Activated CD4-positive, alpha-beta memory T cell treated with anti-CD3 and anti-CD28 coated beads for 36 hours (primary cell): ENCODE measurements around the gene AEBP1. TPM values are rescaled to one million over a fixed set of nuclear protein-coding genes. Genes with fewer than 3 reads are reported as not detected.

Source experiments
- CTCF ChIA-PET: fragments of 350-600 bp; sonication (Branson Sonifier 250); formaldehyde crosslinking; loops from one replicate; lab custom pipeline; 2021; ENCODE audit warnings: antibody characterized with exemption, inconsistent platforms; lab: Charles Lee
- POLR2A ChIA-PET: fragments of 350-600 bp; sonication (Branson Sonifier 250); formaldehyde crosslinking; loops from one replicate; lab custom pipeline; 2021; ENCODE audit warnings: antibody characterized with exemption; lab: Charles Lee
- DNase-seq: peaks from one replicate; pipeline ENCODE4 v3.0.0-alpha.2; 2020
- H3K27ac Mint-ChIP-seq: one replicate; pipeline ENCODE4 v1.8.0; 2021; ENCODE audit warnings: mixed read lengths
- H3K27me3 Mint-ChIP-seq: one replicate; pipeline ENCODE4 v1.8.0; 2021; ENCODE audit warnings: mixed read lengths
- H3K36me3 Mint-ChIP-seq: one replicate; pipeline ENCODE4 v1.8.0; 2021; ENCODE audit warnings: mixed read lengths
- H3K4me1 Mint-ChIP-seq: one replicate; pipeline ENCODE4 v1.8.0; 2021; ENCODE audit warnings: low read depth, mixed read lengths
- H3K4me3 Mint-ChIP-seq: one replicate; pipeline ENCODE4 v1.8.0; 2021; ENCODE audit warnings: mild to moderate bottlenecking, mixed read lengths
- H3K9me3 Mint-ChIP-seq: one replicate; pipeline ENCODE4 v1.8.0; 2021; ENCODE audit warnings: mixed read lengths
- intact Hi-C: fragments of 100-400 bp; cut with micrococcal nuclease; formaldehyde crosslinking; loops from one replicate; pipeline ENCODE4 v1.15.1; 2023
- total RNA-seq, 2 experiments: library from RNA; stranded (reverse); gene quantifications; one replicate each; pipeline ENCODE4 v1.2.3, GENCODE V29; 2021

The AEBP1 gene
- total RNA-seq, 2 experiments from 2014 or later, result 5.5 to 6.6 TPM

- intact Hi-C loops, result no loop called here
- ChIA-PET CTCF (no interaction called here), POLR2A (no interaction called here)
- H3K27me3 Mint-ChIP-seq, result no peaks in the 10 kb centered on the region
- no peak for DNase-seq
- no peaks in the 10 kb centered on the region for H3K9me3 Mint-ChIP-seq
- H3K36me3 Mint-ChIP-seq, result no peaks in the 10 kb centered on the region
- H3K4me3 Mint-ChIP-seq, result no peak overlapping the region
- no peak overlapping the region for H3K27ac Mint-ChIP-seq
- H3K4me1 Mint-ChIP-seq, result no peaks in the 10 kb centered on the region
These were observed 49.1 kb downstream of the AEBP1 start for GRCh38 chr7:44152971-44153947.

- no peak overlapping the region for H3K27ac Mint-ChIP-seq
- no peaks in the 10 kb centered on the region for H3K27me3 Mint-ChIP-seq
- no peaks in the 10 kb centered on the region for H3K4me1 Mint-ChIP-seq
- intact Hi-C loops, result no loop called here
- DNase-seq, result no peak
- ChIA-PET POLR2A (no interaction called here), CTCF (interaction anchor here (1.0 kb wide), 1 partner anchor 73 kb away, joined by 3 read pairs; no protein-coding TSS in a partner anchor)
- H3K36me3 Mint-ChIP-seq, result no peaks in the 10 kb centered on the region
- no peaks in the 10 kb centered on the region for H3K9me3 Mint-ChIP-seq
- H3K4me3 Mint-ChIP-seq, result no peak overlapping the region
These were observed 49.8 kb downstream of the AEBP1 start for GRCh38 chr7:44153948-44154335.

- ChIA-PET CTCF (interaction anchor here (1.0 kb wide), 1 partner anchor 74 kb away, joined by 3 read pairs; no protein-coding TSS in a partner anchor), POLR2A (no interaction called here)
- Mint-ChIP-seq H3K4me3 (no peak overlapping the region), H3K4me1 (no peaks in the 10 kb centered on the region), H3K36me3 (no peaks in the 10 kb centered on the region), H3K9me3 (no peaks in the 10 kb centered on the region), H3K27ac (no peak overlapping the region), H3K27me3 (no peaks in the 10 kb centered on the region)
- DNase-seq, result no peak
- intact Hi-C loops, result no loop called here
These were observed 50.6 kb downstream of the AEBP1 start for GRCh38 chr7:44154703-44155102.

- Mint-ChIP-seq H3K27me3 (no peaks in the 10 kb centered on the region), H3K27ac (no peak overlapping the region), H3K4me3 (no peak overlapping the region), H3K4me1 (no peaks in the 10 kb centered on the region), H3K36me3 (no peaks in the 10 kb centered on the region), H3K9me3 (no peaks in the 10 kb centered on the region)
- ChIA-PET CTCF (no interaction called here), POLR2A (no interaction called here)
- intact Hi-C loops, result no loop called here
- DNase-seq, result no peak
These were observed 51.3 kb downstream of the AEBP1 start for GRCh38 chr7:44155191-44156185.

- Mint-ChIP-seq H3K27me3 (no peaks in the 10 kb centered on the region), H3K4me1 (no peaks in the 10 kb centered on the region), H3K27ac (no peak overlapping the region), H3K9me3 (no peaks in the 10 kb centered on the region), H3K36me3 (no peaks in the 10 kb centered on the region), H3K4me3 (no peak overlapping the region)
- CTCF ChIA-PET, result no interaction called here
- no peak for DNase-seq
- POLR2A ChIA-PET, result no interaction called here
- intact Hi-C loops, result no loop called here
These were observed 52.4 kb downstream of the AEBP1 start for GRCh38 chr7:44156453-44157010.

GRCh38 chr7:44157116-44158080 lies 53.3 kb downstream of the AEBP1 start:
- Mint-ChIP-seq H3K36me3 (no peaks in the 10 kb centered on the region), H3K27ac (no peak overlapping the region)
- no peak for DNase-seq

GRCh38 chr7:44158096-44158872 lies 54.1 kb downstream of the AEBP1 start:
- H3K27me3 Mint-ChIP-seq, result no peaks in the 10 kb centered on the region
- H3K4me1 Mint-ChIP-seq, result no peaks in the 10 kb centered on the region
- ChIA-PET CTCF (no interaction called here), POLR2A (no interaction called here)
- no peak overlapping the region for H3K27ac Mint-ChIP-seq
- no peaks in the 10 kb centered on the region for H3K9me3 Mint-ChIP-seq
- no peak for DNase-seq
- no peaks in the 10 kb centered on the region for H3K36me3 Mint-ChIP-seq
- intact Hi-C loops, result no loop called here
- no peak overlapping the region for H3K4me3 Mint-ChIP-seq

More at GRCh38 chr7:44157116-44158080, 53.3 kb downstream of the AEBP1 start:
- no peaks in the 10 kb centered on the region for H3K4me1 Mint-ChIP-seq
- ChIA-PET POLR2A (no interaction called here), CTCF (no interaction called here)
- no peaks in the 10 kb centered on the region for H3K27me3 Mint-ChIP-seq
- intact Hi-C loops, result no loop called here
- no peak overlapping the region for H3K4me3 Mint-ChIP-seq
- H3K9me3 Mint-ChIP-seq, result no peaks in the 10 kb centered on the region

- H3K36me3 Mint-ChIP-seq, result no peaks in the 10 kb centered on the region
- H3K4me3 Mint-ChIP-seq, result no peak overlapping the region
- no peaks in the 10 kb centered on the region for H3K4me1 Mint-ChIP-seq
- DNase-seq, result no peak
- H3K27ac Mint-ChIP-seq, result no peak overlapping the region
- intact Hi-C loops, result no loop called here
- peaks cover 2% of the 10 kb centered on the region for H3K27me3 Mint-ChIP-seq
- no peaks in the 10 kb centered on the region for H3K9me3 Mint-ChIP-seq
- POLR2A ChIA-PET, result no interaction called here
- CTCF ChIA-PET, result no interaction called here
These were observed 54.9 kb downstream of the AEBP1 start for GRCh38 chr7:44158873-44159631.

GRCh38 chr7:44159824-44160630 lies 55.9 kb downstream of the AEBP1 start:
- Mint-ChIP-seq H3K4me3 (no peak overlapping the region), H3K27me3 (peaks cover 2% of the 10 kb centered on the region), H3K9me3 (no peaks in the 10 kb centered on the region), H3K27ac (no peak overlapping the region), H3K4me1 (no peaks in the 10 kb centered on the region), H3K36me3 (no peaks in the 10 kb centered on the region)
- no peak for DNase-seq
- ChIA-PET CTCF (no interaction called here), POLR2A (no interaction called here)
- intact Hi-C loops, result no loop called here

GRCh38 chr7:44161371-44161770 lies 57.2 kb downstream of the AEBP1 start:
- Mint-ChIP-seq H3K27ac (no peak overlapping the region), H3K9me3 (no peaks in the 10 kb centered on the region), H3K4me3 (no peak overlapping the region), H3K36me3 (no peaks in the 10 kb centered on the region), H3K27me3 (peaks cover 2% of the 10 kb centered on the region), H3K4me1 (no peaks in the 10 kb centered on the region)
- POLR2A ChIA-PET, result no interaction called here
- intact Hi-C loops, result no loop called here
- CTCF ChIA-PET, result no interaction called here
- DNase-seq, result no peak
